ENCODE data around the gene TMC8. TPM values are rescaled to one million over a fixed set of nuclear protein-coding genes. Genes with fewer than 3 reads are reported as not detected.

The TMC8 gene
- polyA plus RNA-seq, 1 of the 3 experiments (the other 2 are of a cell fraction): 0.18 TPM

- Histone ChIP-seq H3K36me3 (replicated peaks in 1 of 2; ENCODE audit: control insufficient read depth in 1 of 2, insufficient read depth in 2 of 2, low read length in 1 of 2) (no peaks in the 10 kb centered on the region), H4K20me1 (ENCODE audit: insufficient read depth) (no peaks in the 10 kb centered on the region), H3K9me2 (no peaks in the 10 kb centered on the region), H3K9me3 (no peaks in the 10 kb centered on the region), H3K4me2 (no peak overlapping the region), H3K79me2 (ENCODE audit: insufficient read depth) (no peaks in the 10 kb centered on the region), H3K27me3 (ENCODE audit: insufficient read depth) (peaks cover 3% of the 10 kb centered on the region), H3K27ac (ENCODE audit: low read depth in 2 of 2, low read length in 1 of 2) (no peak overlapping the region), H2AFZ (ENCODE audit: low read depth) (no peak overlapping the region), H3K9ac (no peak overlapping the region), H3K4me1 (ENCODE audit: control insufficient read depth in 1 of 2, insufficient read depth in 2 of 2, low read depth in 1 of 2, low read length in 1 of 2) (peaks cover 4 to 12% of the 10 kb centered on the region in 2 experiments; a peak in 1 of 4 replicates), H3F3A (replicated peaks; ENCODE audit: insufficient read depth) (no peaks in the 10 kb centered on the region), H3K4me3 (ENCODE audit: low read depth in 2 of 2, low read length in 1 of 2) (no peak overlapping the region)
- DNase-seq: no peak
- no peak for TF ChIP-seq TAF1 (IDR thresholded peaks at IDR 0.05; ENCODE audit: borderline replicate concordance, low read depth, low read length)
- TF ChIP-seq RFX5 (IDR thresholded peaks at IDR 0.05; ENCODE audit: low read length): no peak
- TF ChIP-seq RXRA (IDR thresholded peaks at IDR 0.05; ENCODE audit: borderline replicate concordance, low read depth): no peak
- TF ChIP-seq MAX (IDR thresholded peaks at IDR 0.05; ENCODE audit: low read depth): no peak
- TF ChIP-seq CTCF (IDR thresholded peaks at IDR 0.05): no peak
- TF ChIP-seq FOXM1 (IDR thresholded peaks at IDR 0.05; ENCODE audit: low read depth): no peak
- no peak for TF ChIP-seq TCF12 (IDR thresholded peaks at IDR 0.05)
- TF ChIP-seq JUND (IDR thresholded peaks at IDR 0.05): no peak
- TF ChIP-seq REST (IDR thresholded peaks at IDR 0.05; ENCODE audit: low read depth, low read length): no peak
- TF ChIP-seq EP300 (IDR thresholded peaks at IDR 0.05; ENCODE audit: borderline replicate concordance in 1 of 2, low read depth in 1 of 2, low read length in 1 of 2): no peak
- no peak for TF ChIP-seq POLR2AphosphoS5 (IDR thresholded peaks at IDR 0.05; ENCODE audit: low read depth, low read length)
- TF ChIP-seq FOSL2 (IDR thresholded peaks at IDR 0.05; ENCODE audit: borderline replicate concordance, low read depth): no peak
- ChIA-PET POLR2A (no interaction called here), CTCF (interaction anchor here (1.0 to 6.3 kb wide), 3 partner anchors 20 to 118 kb away, joined by 3 to 73 read pairs (median 15); no protein-coding TSS in a partner anchor)
- 96% methylated on average over 9 of the region's 9 CpGs for WGBS (ENCODE audit: low lambda C conversion rate)
These were observed 2.2 kb downstream of the TMC8 start for GRCh38 chr17:78132767-78133178.

Measured in SK-N-SH (cell line).